Measurements from ENCODE around the gene DLG2. TPM values are rescaled to one million over a fixed set of nuclear protein-coding genes. Genes with fewer than 3 reads are reported as not detected.
"Not testable (repeated sequence)": the region's sequence is repeated elsewhere in the genome, so short reads cannot be mapped to it uniquely, and the experiment has no call there.

DLG2 gene
- total RNA-seq, 4 donors from 2014 or later: 7.3 to 14.1 (median 11.1) TPM

DNA sequence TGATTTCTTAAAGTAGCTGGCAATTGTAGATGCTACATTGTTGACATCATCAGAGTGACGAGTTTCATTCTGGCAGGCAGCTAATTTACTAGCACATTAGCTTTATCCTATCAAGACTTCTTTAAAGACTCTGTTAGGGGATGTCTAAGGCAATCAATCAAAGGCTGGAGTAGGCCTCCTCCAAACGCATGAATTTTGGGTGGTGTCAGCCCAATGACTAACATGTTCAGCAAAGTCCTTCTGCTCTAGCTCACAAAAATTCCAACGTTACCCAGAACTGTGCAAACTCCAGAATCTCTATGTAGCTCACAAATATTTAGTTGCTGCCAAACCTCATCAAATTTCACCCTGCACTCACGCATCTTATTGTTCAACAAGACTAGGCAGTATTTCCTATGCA, 395.6 kb downstream of the DLG2 start:
- 66% methylated on average over 4 of the region's 4 CpGs for WGBS
- H3K36me3 ChIP-seq: no peaks in the 10 kb centered on the region
- intact Hi-C loops (cut with DNase I): no loop called here

DNA sequence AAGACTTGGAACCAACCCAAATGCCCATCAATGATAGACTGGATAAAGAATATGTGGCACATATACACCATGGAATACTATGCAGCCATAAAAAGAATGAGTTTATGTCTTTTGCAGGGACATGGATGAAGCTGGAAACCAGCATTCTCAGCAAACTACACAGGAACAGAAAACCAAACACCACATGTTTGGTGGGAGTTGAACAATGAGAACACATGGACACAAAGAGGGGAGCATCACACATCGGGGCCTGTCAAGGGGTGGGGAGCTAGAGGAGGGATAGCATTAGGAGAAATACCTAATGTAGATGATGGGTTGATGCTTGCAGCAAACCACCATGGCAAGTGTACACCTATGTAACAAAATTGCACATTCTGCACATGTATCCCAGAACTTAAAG, 397.4 kb downstream of the DLG2 start:
- H3K27me3 ChIP-seq; H3K36me3 ChIP-seq; DNase-seq (ENCODE audit: extremely low spot score); H3K4me3 ChIP-seq; H3K9me3 ChIP-seq; H3K27ac ChIP-seq (replicated peaks in 1 of 4); H3K4me1 ChIP-seq; intact Hi-C loops (cut with DNase I): not testable (repeated sequence)
- 91% methylated on average over 1 of the region's 1 CpG for WGBS

More for the DNA sequence above, 395.6 kb downstream of the DLG2 start:
- DNase-seq (ENCODE audit: extremely low spot score): no peak
- no peak overlapping the region for H3K27ac ChIP-seq (replicated peaks in 1 of 4)
- H3K9me3 ChIP-seq: peaks cover 0 to 9% (median 2%) of the 10 kb centered on the region in 4 donors
- H3K27me3 ChIP-seq: no peaks in the 10 kb centered on the region
- TF ChIP-seq EP300 (IDR thresholded peaks at IDR 0.05): no peak
- TF ChIP-seq POLR2AphosphoS5 (IDR thresholded peaks at IDR 0.05): no peak
- TF ChIP-seq, protein P1, sequence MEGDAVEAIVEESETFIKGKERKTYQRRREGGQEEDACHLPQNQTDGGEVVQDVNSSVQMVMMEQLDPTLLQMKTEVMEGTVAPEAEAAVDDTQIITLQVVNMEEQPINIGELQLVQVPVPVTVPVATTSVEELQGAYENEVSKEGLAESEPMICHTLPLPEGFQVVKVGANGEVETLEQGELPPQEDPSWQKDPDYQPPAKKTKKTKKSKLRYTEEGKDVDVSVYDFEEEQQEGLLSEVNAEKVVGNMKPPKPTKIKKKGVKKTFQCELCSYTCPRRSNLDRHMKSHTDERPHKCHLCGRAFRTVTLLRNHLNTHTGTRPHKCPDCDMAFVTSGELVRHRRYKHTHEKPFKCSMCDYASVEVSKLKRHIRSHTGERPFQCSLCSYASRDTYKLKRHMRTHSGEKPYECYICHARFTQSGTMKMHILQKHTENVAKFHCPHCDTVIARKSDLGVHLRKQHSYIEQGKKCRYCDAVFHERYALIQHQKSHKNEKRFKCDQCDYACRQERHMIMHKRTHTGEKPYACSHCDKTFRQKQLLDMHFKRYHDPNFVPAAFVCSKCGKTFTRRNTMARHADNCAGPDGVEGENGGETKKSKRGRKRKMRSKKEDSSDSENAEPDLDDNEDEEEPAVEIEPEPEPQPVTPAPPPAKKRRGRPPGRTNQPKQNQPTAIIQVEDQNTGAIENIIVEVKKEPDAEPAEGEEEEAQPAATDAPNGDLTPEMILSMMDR (IDR thresholded peaks at IDR 0.05): no peak
- no peak for TF ChIP-seq POLR2A (IDR thresholded peaks at IDR 0.05; ENCODE audit: low read depth)
- no peaks in the 10 kb centered on the region for H3K4me1 ChIP-seq
- no peak overlapping the region for H3K4me3 ChIP-seq

DNA sequence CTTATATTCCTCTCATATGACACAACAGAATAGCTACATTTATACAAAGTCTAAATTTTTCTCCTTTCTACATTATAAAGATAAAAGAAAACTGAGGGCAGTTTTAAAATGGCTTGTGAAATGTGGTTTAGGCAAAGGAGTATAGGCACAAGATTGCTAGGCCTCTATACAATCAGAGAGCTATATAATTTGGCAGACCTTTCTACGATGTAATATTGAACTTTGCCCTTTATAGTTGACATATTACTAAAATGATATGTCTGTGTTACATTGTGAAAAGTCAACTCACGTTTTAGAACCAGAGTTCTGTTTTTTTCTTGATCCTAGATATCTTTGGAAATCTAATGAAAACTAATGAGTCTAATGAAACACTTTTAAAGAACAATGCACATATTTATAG, 430.2 kb downstream of the DLG2 start:
- DNase-seq (ENCODE audit: extremely low spot score): no peak
- H3K36me3 ChIP-seq: no peaks in the 10 kb centered on the region
- WGBS: 65% methylated on average over 2 of the region's 2 CpGs
- intact Hi-C loops (cut with DNase I): no loop called here
- no peak overlapping the region for H3K4me3 ChIP-seq
- TF ChIP-seq POLR2AphosphoS5 (IDR thresholded peaks at IDR 0.05): no peak
- TF ChIP-seq EP300 (IDR thresholded peaks at IDR 0.05): no peak
- TF ChIP-seq, protein P1 (IDR thresholded peaks at IDR 0.05): no peak
- TF ChIP-seq POLR2A (IDR thresholded peaks at IDR 0.05; ENCODE audit: low read depth): no peak
- H3K27ac ChIP-seq (replicated peaks in 1 of 4): no peak overlapping the region
- no peaks in the 10 kb centered on the region for H3K27me3 ChIP-seq
- H3K9me3 ChIP-seq: peaks cover 0 to 16% (median 9%) of the 10 kb centered on the region in 4 donors
- no peaks in the 10 kb centered on the region for H3K4me1 ChIP-seq

DNA sequence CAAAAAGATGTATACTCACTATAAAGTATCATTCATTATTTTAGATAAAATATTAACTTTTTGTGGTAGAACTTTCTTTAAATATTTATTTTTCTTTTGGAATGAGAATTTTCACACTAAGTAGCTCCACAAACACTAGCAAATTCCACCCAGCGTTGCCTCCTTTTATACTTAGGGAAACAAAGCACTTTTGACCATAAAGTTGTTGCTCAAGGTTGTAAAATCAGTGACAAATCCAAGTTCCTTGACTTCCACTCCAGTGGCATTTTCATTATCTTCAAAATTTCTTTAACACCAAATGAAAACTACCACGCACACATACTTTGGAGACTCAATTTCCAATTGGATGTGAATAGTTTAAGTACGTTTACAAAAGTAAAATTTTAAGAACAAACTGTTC, 431.2 kb downstream of the DLG2 start:
- WGBS: 88% methylated on average over 3 of the region's 3 CpGs
- TF ChIP-seq EP300 (IDR thresholded peaks at IDR 0.05) (no peak), POLR2A (IDR thresholded peaks at IDR 0.05; ENCODE audit: low read depth) (no peak), POLR2AphosphoS5 (IDR thresholded peaks at IDR 0.05) (no peak)
- TF ChIP-seq, protein P1 (IDR thresholded peaks at IDR 0.05): no peak
- no peak for DNase-seq (ENCODE audit: extremely low spot score)

DNA sequence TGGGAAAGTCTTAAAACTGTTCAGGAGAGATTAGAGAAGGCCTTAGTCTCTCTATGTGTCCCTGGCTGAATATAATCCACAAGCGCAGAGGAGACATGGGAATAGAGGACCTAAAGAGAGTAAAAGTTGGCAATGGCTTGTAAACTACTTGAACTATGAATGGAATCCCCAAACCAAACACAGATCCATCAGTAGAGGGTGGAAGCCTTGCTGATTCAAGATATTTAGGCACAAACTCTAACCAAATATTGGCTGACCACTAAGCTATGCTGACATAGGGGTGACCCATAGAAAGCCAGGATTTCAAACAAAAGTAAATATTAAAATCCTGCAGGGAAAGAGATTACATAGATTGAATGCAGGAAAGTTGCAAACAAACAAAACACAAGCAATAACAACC, 439.2 kb downstream of the DLG2 start:
- no peak overlapping the region for H3K4me3 ChIP-seq
- no peak overlapping the region for H3K27ac ChIP-seq (replicated peaks in 1 of 4)
- intact Hi-C loops (cut with DNase I): no loop called here
- peaks cover 0 to 4% (median 0%) of the 10 kb centered on the region in 4 donors for H3K4me1 ChIP-seq
- TF ChIP-seq POLR2A (IDR thresholded peaks at IDR 0.05; ENCODE audit: low read depth): no peak
- no peak for TF ChIP-seq EP300 (IDR thresholded peaks at IDR 0.05)
- DNase-seq (ENCODE audit: extremely low spot score): no peak
- WGBS: 88% methylated on average over 1 of the region's 1 CpG
- no peaks in the 10 kb centered on the region for H3K36me3 ChIP-seq
- no peaks in the 10 kb centered on the region for H3K27me3 ChIP-seq
- H3K9me3 ChIP-seq: no peaks in the 10 kb centered on the region

More for the DNA sequence above, 431.2 kb downstream of the DLG2 start:
- H3K4me1 ChIP-seq: no peaks in the 10 kb centered on the region
- H3K27me3 ChIP-seq: no peaks in the 10 kb centered on the region
- intact Hi-C loops (cut with DNase I): no loop called here
- no peaks in the 10 kb centered on the region for H3K36me3 ChIP-seq
- no peak overlapping the region for H3K4me3 ChIP-seq
- H3K9me3 ChIP-seq: peaks cover 0 to 6% (median under 1%) of the 10 kb centered on the region in 4 donors
- H3K27ac ChIP-seq (replicated peaks in 1 of 4): no peak overlapping the region

DNA sequence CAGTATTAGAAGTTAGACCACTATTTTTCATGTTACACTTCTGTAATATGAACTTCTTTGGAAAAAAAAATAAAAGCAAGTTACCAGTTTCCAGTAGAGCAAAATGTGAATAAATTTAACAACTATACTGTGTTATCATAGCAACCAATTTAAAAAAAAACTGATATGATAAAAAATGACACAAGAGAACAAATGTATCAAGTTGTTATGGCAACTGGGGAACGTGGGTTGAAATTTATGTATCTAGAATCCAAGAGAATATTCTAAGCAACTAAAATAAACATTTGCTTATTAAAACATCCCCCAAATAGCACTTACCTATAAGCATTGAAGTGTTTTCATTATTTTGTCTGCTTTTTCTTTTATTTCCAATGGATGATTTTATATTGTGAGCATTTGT, 442.4 kb downstream of the DLG2 start:
- intact Hi-C loops (cut with DNase I): no loop called here
- no peak overlapping the region for H3K27ac ChIP-seq (replicated peaks in 1 of 4)
- TF ChIP-seq POLR2AphosphoS5 (IDR thresholded peaks at IDR 0.05) (no peak), POLR2A (IDR thresholded peaks at IDR 0.05; ENCODE audit: low read depth) (no peak), EP300 (IDR thresholded peaks at IDR 0.05) (no peak)
- TF ChIP-seq, protein P1 (IDR thresholded peaks at IDR 0.05): no peak
- H3K4me1 ChIP-seq: peaks cover 0 to 4% (median 0%) of the 10 kb centered on the region in 4 donors
- no peak overlapping the region for H3K4me3 ChIP-seq
- no peaks in the 10 kb centered on the region for H3K9me3 ChIP-seq
- DNase-seq (ENCODE audit: extremely low spot score): no peak
- no peaks in the 10 kb centered on the region for H3K27me3 ChIP-seq
- WGBS: 34% methylated on average over 1 of the region's 1 CpG
- no peaks in the 10 kb centered on the region for H3K36me3 ChIP-seq
